ENCODE data around the gene FHOD1. TPM values are rescaled to one million over a fixed set of nuclear protein-coding genes. Genes with fewer than 3 reads are reported as not detected.

The FHOD1 gene
- total and polyA plus RNA-seq, 9 of the 15 experiments (the other 6 are each of a cell fraction or from before 2014, with no cell fraction given), result 18.7 to 126 (median 32.3) TPM

GRCh38 chr16:67226295-67226803 lies 20.9 kb downstream of the FHOD1 start (continued):
- TF ChIP-seq ELF4 (CRISPR knock-in tag; IDR thresholded peaks at IDR 0.05) (no peak), TAF15 (IDR thresholded peaks at IDR 0.05; ENCODE audit: low read depth, low read length) (no peak), ZBTB8A (IDR thresholded peaks at IDR 0.05; ENCODE audit: partially characterized antibody) (no peak), FOXM1 (IDR thresholded peaks at IDR 0.05; ENCODE audit: low read depth) (no peak), FOXM1 (CRISPR knock-in tag; IDR thresholded peaks at IDR 0.05; ENCODE audit: low read depth) (no peak), ZNF133 (CRISPR knock-in tag; IDR thresholded peaks at IDR 0.05) (no peak), SOX6 (IDR thresholded peaks at IDR 0.05) (no peak), SPI1 (IDR thresholded peaks at IDR 0.05; ENCODE audit: borderline replicate concordance, low read depth, low read length) (0 out of 2 replicates have a peak, but pooled peaks have one; percentile 11), RB1 (IDR thresholded peaks at IDR 0.05; ENCODE audit: low read depth) (no peak), SNIP1 (IDR thresholded peaks at IDR 0.05; ENCODE audit: low read depth) (no peak), PHTF2 (CRISPR knock-in tag; IDR thresholded peaks at IDR 0.05) (no peak), BRCA1 (IDR thresholded peaks at IDR 0.05) (no peak), BRCA1 (CRISPR knock-in tag; IDR thresholded peaks at IDR 0.05) (0 out of 2 replicates have a peak, but pooled peaks have one; percentile 47), ZBTB43 (CRISPR knock-in tag; IDR thresholded peaks at IDR 0.05) (no peak), PKNOX1 (IDR thresholded peaks at IDR 0.05) (no peak), RREB1 (CRISPR knock-in tag; IDR thresholded peaks at IDR 0.05) (peak; percentile 20), POLR2H (tag; IDR thresholded peaks at IDR 0.05; ENCODE audit: low read depth) (no peak), FOXA3 (CRISPR knock-in tag; conservative IDR thresholded peaks at IDR 0.05 in 1 of 2, IDR thresholded peaks at IDR 0.05 in 1 of 2) (peak in 1 of 2 experiments; percentile 60; a peak in 1 of 4 replicates), ZNF41 (CRISPR knock-in tag; conservative IDR thresholded peaks at IDR 0.05) (no peak), CBFB (CRISPR knock-in tag; IDR thresholded peaks at IDR 0.05) (no peak), BRD4 (IDR thresholded peaks at IDR 0.05) (no peak), USF1 (CRISPR knock-in tag; IDR thresholded peaks at IDR 0.05) (no peak)

All from K562 (cell line).